ENCODE measurements around the gene ADAMTS5. TPM values are rescaled to one million over a fixed set of nuclear protein-coding genes. Genes with fewer than 3 reads are reported as not detected.
A peak's percentile ranks its signal among the peaks of the same experiment; 100 is the strongest.

Gene ADAMTS5
- total RNA-seq: 1 to 10 TPM in 1 of 2 donors, under 1 TPM in 1; 0.33 to 1.9 TPM
- 0.43 TPM for polyA plus RNA-seq (2013, experiment 1 of 2)
- 0.33 TPM for polyA plus RNA-seq (2013, experiment 2 of 2)
- long read RNA-seq, experiment 1: 0 reads
- long read RNA-seq, experiment 2: 0 reads
- long read RNA-seq, experiment 3, full-length matches to known transcripts: 4 of 4 reads
- long read RNA-seq, experiment 3, partial matches to known transcripts: 0 of 4 reads
- long read RNA-seq, experiment 3, other reads (novel, unspliced or antisense): 0 of 4 reads
- long read RNA-seq, experiment 4: 0 reads

DNA sequence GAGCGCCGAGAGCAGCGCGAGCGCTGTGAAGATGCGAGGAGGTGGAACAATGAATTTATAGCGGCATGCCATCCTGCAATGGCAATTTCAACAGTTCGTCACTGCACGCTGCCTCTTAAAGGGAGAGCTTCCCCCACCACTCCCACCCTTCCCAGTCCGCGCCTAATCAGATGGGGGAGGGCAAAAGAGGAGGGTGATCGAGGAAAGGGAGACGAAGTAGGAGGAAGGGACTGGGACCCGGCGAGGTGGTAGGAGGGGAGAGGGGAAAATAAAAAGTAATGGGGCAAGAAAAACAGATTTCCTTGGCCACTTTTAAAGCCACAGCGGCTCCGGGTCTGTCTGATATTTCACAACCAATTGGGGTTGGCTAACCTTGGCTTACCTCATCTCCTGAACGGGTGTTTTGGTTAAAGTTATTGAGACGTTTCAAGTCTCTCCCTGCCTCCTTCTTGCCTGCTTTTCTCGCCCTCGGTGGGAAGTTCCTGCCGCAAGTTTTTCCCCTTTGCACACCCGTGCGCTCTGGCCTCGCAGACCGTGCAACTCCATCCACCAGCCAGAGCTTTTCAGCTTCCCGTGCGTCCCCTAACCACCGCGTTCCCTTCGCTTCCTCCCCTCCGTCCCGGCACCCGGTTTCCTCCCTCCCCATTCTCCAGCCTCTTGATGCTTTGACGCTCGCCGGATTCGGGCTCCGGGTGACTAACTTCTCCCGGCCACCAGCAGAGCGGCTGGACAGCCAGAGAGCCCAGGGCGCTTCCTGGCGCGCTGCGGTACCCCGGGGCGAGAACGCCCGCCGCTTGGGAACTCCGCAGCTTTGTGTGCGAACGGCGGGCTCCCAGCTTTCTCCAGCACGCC is at the start of gene ADAMTS5:
TSS of gene ADAMTS5 (minus strand) at position 27 of the 852 bp plus-strand sequence. CDS start 697 bp downstream, outside the sequence.
- H3K27ac ChIP-seq (ENCODE audit: low read depth, low read length): no peak within 1 kb of the TSS
- H3K9me3 ChIP-seq (ENCODE audit: control insufficient read depth, low read length): no peaks in the 10 kb centered on the region
- WGBS, 2 experiments (ENCODE audit: insufficient coverage in 1 of 2, insufficient read length in 1 of 2): 1% methylated on average over 32 to 54 of the region's 55 CpGs
- Mint-ChIP-seq H3K36me3 (ENCODE audit: low read depth) (no peaks in the 10 kb centered on the region), H3K4me1 (peaks cover 15% of the 10 kb centered on the region), H3K27me3 (ENCODE audit: insufficient read depth) (peaks cover 56% of the 10 kb centered on the region), H3K4me3 (peak within 1 kb of the TSS; percentile 74), H3K9me3 (no peaks in the 10 kb centered on the region), H3K27ac (peak within 1 kb of the TSS; percentile 85)
- peak within 1 kb of the TSS; percentile 15 for H3K9ac ChIP-seq (ENCODE audit: extremely low read depth, low read length, poor library complexity, severe bottlenecking)
- peaks cover 41% of the 10 kb centered on the region for H3K27me3 ChIP-seq (ENCODE audit: control insufficient read depth, insufficient read depth, low read length, poor library complexity, severe bottlenecking)
- no peak for TF ChIP-seq CTCF (conservative IDR thresholded peaks at IDR 0.05)
- DNase-seq: peak; percentile 84
- no peaks in the 10 kb centered on the region for H3K36me3 ChIP-seq (ENCODE audit: control insufficient read depth, insufficient read depth, low read length)
- H3K4me3 ChIP-seq (ENCODE audit: low read length): peak within 1 kb of the TSS; percentile 82
- no peaks in the 10 kb centered on the region for H3K4me1 ChIP-seq (ENCODE audit: control insufficient read depth, insufficient read depth, low read length)

- no peaks in the 10 kb centered on the region for H3K27me3 Mint-ChIP-seq (ENCODE audit: insufficient read depth)
- Histone ChIP-seq H3K4me1 (ENCODE audit: control insufficient read depth, insufficient read depth, low read length) (no peaks in the 10 kb centered on the region), H3K36me3 (ENCODE audit: control insufficient read depth, insufficient read depth, low read length) (no peaks in the 10 kb centered on the region), H3K9me3 (ENCODE audit: control insufficient read depth, low read length) (no peaks in the 10 kb centered on the region), H3K9ac (ENCODE audit: extremely low read depth, low read length, poor library complexity, severe bottlenecking) (no peak overlapping the region), H3K27ac (ENCODE audit: low read depth, low read length) (no peak overlapping the region), H3K27me3 (ENCODE audit: control insufficient read depth, insufficient read depth, low read length, poor library complexity, severe bottlenecking) (no peaks in the 10 kb centered on the region), H3K4me3 (ENCODE audit: low read length) (no peak overlapping the region)
- TF ChIP-seq CTCF (conservative IDR thresholded peaks at IDR 0.05): no peak
- no peak overlapping the region for H3K4me3 Mint-ChIP-seq
- no peaks in the 10 kb centered on the region for H3K4me1 Mint-ChIP-seq
- no peak overlapping the region for H3K27ac Mint-ChIP-seq
- H3K36me3 Mint-ChIP-seq (ENCODE audit: low read depth): peaks cover 2% of the 10 kb centered on the region
- WGBS, 2 experiments (ENCODE audit: insufficient coverage in 1 of 2, insufficient read length in 1 of 2): 100% methylated on average over 1 of the region's 1 CpG; no CpG with 5 or more reads in 1 of the 2 experiments
- DNase-seq: no peak
- H3K9me3 Mint-ChIP-seq: peaks cover 4% of the 10 kb centered on the region
Observed at GRCh38 chr21:27001526-27001925, 34.6 kb upstream of the ADAMTS5 start.

GRCh38 chr21:26983576-26983975 is 16.7 kb upstream of the ADAMTS5 start:
- Histone ChIP-seq H3K9ac (ENCODE audit: extremely low read depth, low read length, poor library complexity, severe bottlenecking) (no peak overlapping the region), H3K36me3 (ENCODE audit: control insufficient read depth, insufficient read depth, low read length) (no peaks in the 10 kb centered on the region), H3K9me3 (ENCODE audit: control insufficient read depth, low read length) (peaks cover 4% of the 10 kb centered on the region), H3K27ac (ENCODE audit: low read depth, low read length) (no peak overlapping the region), H3K4me1 (ENCODE audit: control insufficient read depth, insufficient read depth, low read length) (no peaks in the 10 kb centered on the region), H3K4me3 (ENCODE audit: low read length) (no peak overlapping the region), H3K27me3 (ENCODE audit: control insufficient read depth, insufficient read depth, low read length, poor library complexity, severe bottlenecking) (no peaks in the 10 kb centered on the region)
- 92 to 100% methylated on average over 3 to 5 of the region's 5 CpGs for WGBS, 2 experiments (ENCODE audit: insufficient coverage in 1 of 2, insufficient read length in 1 of 2)
- no peak overlapping the region for H3K4me3 Mint-ChIP-seq
- no peak for TF ChIP-seq CTCF (conservative IDR thresholded peaks at IDR 0.05)
- H3K9me3 Mint-ChIP-seq: peaks cover 12% of the 10 kb centered on the region
- H3K36me3 Mint-ChIP-seq (ENCODE audit: low read depth): no peaks in the 10 kb centered on the region
- DNase-seq: no peak
- H3K27ac Mint-ChIP-seq: no peak overlapping the region
- no peaks in the 10 kb centered on the region for H3K4me1 Mint-ChIP-seq
- H3K27me3 Mint-ChIP-seq (ENCODE audit: insufficient read depth): no peaks in the 10 kb centered on the region
